ENCODE measurements around the gene ADD2. TPM values are rescaled to one million over a fixed set of nuclear protein-coding genes. Genes with fewer than 3 reads are reported as not detected.

The ADD2 gene
- total RNA-seq, 4 donors from 2014 or later: 0.40 to 1.9 (median 1.1) TPM

DNA sequence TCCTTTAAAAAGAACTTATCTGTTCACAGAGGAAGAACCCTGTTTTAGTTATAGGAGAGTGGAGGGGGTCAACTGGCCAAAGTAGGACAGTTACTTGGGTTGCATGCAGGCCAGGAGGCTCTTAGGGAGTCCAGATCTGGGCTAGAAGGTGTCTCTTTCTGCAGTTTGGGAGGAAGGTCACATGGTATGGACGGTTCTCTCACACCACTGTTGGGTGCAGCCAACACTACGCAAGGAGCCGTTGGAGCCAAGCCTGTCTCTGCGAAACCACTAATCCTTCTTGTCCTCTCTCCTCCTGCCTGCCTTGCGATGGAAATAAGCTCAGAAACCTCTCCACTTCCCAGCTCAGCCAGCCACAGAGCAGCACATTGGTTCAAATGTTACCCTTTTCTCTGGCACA, 108.4 kb downstream of the ADD2 start:
- Histone ChIP-seq H3K36me3 (no peaks in the 10 kb centered on the region), H3K4me3 (no peak overlapping the region), H3K27ac (no peak overlapping the region), H3K9me3 (no peaks in the 10 kb centered on the region), H3K4me1 (no peaks in the 10 kb centered on the region), H3K27me3 (peaks cover 21% of the 10 kb centered on the region)
- in situ Hi-C loops (cut with MboI; ENCODE audit: low pct_ligation_motif_present in 1 of 4, low pct_unique_long_range_greater_than_20kb in 1 of 4, low sequenced_read_pairs in 3 of 4) (no loop called here), intact Hi-C loops (cut with DNase I; ENCODE audit: low total_unique reads) (no loop called here)
- 91% methylated on average over 5 of the region's 5 CpGs; no CpG with 5 or more reads in 1 of the 2 donors for WGBS, 2 donors (ENCODE audit: low coverage in 1 of 2)
- DNase-seq: no peak
- TF ChIP-seq POLR2A (IDR thresholded peaks at IDR 0.05): no peak
- TF ChIP-seq, protein P1, sequence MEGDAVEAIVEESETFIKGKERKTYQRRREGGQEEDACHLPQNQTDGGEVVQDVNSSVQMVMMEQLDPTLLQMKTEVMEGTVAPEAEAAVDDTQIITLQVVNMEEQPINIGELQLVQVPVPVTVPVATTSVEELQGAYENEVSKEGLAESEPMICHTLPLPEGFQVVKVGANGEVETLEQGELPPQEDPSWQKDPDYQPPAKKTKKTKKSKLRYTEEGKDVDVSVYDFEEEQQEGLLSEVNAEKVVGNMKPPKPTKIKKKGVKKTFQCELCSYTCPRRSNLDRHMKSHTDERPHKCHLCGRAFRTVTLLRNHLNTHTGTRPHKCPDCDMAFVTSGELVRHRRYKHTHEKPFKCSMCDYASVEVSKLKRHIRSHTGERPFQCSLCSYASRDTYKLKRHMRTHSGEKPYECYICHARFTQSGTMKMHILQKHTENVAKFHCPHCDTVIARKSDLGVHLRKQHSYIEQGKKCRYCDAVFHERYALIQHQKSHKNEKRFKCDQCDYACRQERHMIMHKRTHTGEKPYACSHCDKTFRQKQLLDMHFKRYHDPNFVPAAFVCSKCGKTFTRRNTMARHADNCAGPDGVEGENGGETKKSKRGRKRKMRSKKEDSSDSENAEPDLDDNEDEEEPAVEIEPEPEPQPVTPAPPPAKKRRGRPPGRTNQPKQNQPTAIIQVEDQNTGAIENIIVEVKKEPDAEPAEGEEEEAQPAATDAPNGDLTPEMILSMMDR (IDR thresholded peaks at IDR 0.05): no peak

- 47 to 52% methylated on average over 2 of the region's 2 CpGs for WGBS, 2 donors (ENCODE audit: low coverage in 1 of 2)
- TF ChIP-seq EP300 (IDR thresholded peaks at IDR 0.05; ENCODE audit: low read depth): no peak
- no peak for TF ChIP-seq POLR2AphosphoS5 (IDR thresholded peaks at IDR 0.05)
- TF ChIP-seq POLR2A (IDR thresholded peaks at IDR 0.05): no peak
- TF ChIP-seq, protein P1 (IDR thresholded peaks at IDR 0.05): no peak
- no peak for DNase-seq
- H3K36me3 ChIP-seq: no peaks in the 10 kb centered on the region
- intact Hi-C loops (cut with DNase I; ENCODE audit: low total_unique reads): no loop called here
- H3K27ac ChIP-seq: no peak overlapping the region
- in situ Hi-C loops (cut with MboI; ENCODE audit: low pct_ligation_motif_present in 1 of 4, low pct_unique_long_range_greater_than_20kb in 1 of 4, low sequenced_read_pairs in 3 of 4): no loop called here
- no peaks in the 10 kb centered on the region for H3K4me1 ChIP-seq
- no peak overlapping the region for H3K4me3 ChIP-seq
- peaks cover 32% of the 10 kb centered on the region for H3K27me3 ChIP-seq
- H3K9me3 ChIP-seq: no peaks in the 10 kb centered on the region
Observed at GRCh38 chr2:70658476-70658875, 109.5 kb downstream of the ADD2 start.

DNA sequence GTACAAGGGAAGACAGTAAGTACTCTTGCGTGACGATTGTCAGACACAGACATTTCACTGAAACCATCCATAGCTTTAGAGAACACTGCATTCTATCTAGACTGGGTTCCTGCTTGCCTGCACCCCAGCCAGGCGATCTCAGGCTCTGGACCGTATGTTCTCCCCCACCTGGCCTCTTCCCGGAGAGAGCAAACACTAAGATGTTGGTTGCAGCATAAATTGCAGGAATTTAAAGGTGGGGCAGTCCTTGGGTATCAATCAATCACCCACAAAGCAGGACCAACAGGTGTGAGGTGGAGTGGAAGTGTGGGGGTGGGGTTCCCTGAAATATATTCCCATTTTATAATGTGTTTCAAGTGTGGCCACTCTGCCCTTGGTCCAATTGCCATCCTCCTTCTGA, 110.8 kb downstream of the ADD2 start:
- no peaks in the 10 kb centered on the region for H3K9me3 ChIP-seq
- TF ChIP-seq EP300 (IDR thresholded peaks at IDR 0.05; ENCODE audit: low read depth): no peak
- in situ Hi-C loops (cut with MboI; ENCODE audit: low pct_ligation_motif_present in 1 of 4, low pct_unique_long_range_greater_than_20kb in 1 of 4, low sequenced_read_pairs in 3 of 4): no loop called here

GRCh38 chr2:70656421-70657010, 111.5 kb downstream of the ADD2 start:
- Histone ChIP-seq H3K9me3 (no peaks in the 10 kb centered on the region), H3K27me3 (peaks cover 41% of the 10 kb centered on the region), H3K4me1 (no peaks in the 10 kb centered on the region), H3K4me3 (no peak overlapping the region), H3K27ac (no peak overlapping the region), H3K36me3 (no peaks in the 10 kb centered on the region)
- WGBS, 2 donors (ENCODE audit: low coverage in 1 of 2): 77 to 81% methylated on average over 9 to 11 of the region's 11 CpGs
- no peak for DNase-seq
- in situ Hi-C loops (cut with MboI; ENCODE audit: low pct_ligation_motif_present in 1 of 4, low pct_unique_long_range_greater_than_20kb in 1 of 4, low sequenced_read_pairs in 3 of 4) (no loop called here), intact Hi-C loops (cut with DNase I; ENCODE audit: low total_unique reads) (no loop called here)
- TF ChIP-seq, protein P1 (IDR thresholded peaks at IDR 0.05): no peak
- TF ChIP-seq EP300 (IDR thresholded peaks at IDR 0.05; ENCODE audit: low read depth): no peak
- TF ChIP-seq POLR2AphosphoS5 (IDR thresholded peaks at IDR 0.05): no peak
- no peak for TF ChIP-seq POLR2A (IDR thresholded peaks at IDR 0.05)

More for the DNA sequence above, 110.8 kb downstream of the ADD2 start:
- Histone ChIP-seq H3K4me1 (no peaks in the 10 kb centered on the region), H3K27me3 (peaks cover 37% of the 10 kb centered on the region), H3K27ac (no peak overlapping the region), H3K4me3 (no peak overlapping the region), H3K36me3 (no peaks in the 10 kb centered on the region)
- 40% methylated on average over 5 of the region's 5 CpGs; no CpG with 5 or more reads in 1 of the 2 donors for WGBS, 2 donors (ENCODE audit: low coverage in 1 of 2)
- intact Hi-C loops (cut with DNase I; ENCODE audit: low total_unique reads): no loop called here
- no peak for DNase-seq

GRCh38 chr2:70655786-70656185, 112.2 kb downstream of the ADD2 start:
- H3K27me3 ChIP-seq: peaks cover 48% of the 10 kb centered on the region
- H3K27ac ChIP-seq: no peak overlapping the region
- intact Hi-C loops (cut with DNase I; ENCODE audit: low total_unique reads) (no loop called here), in situ Hi-C loops (cut with MboI; ENCODE audit: low pct_ligation_motif_present in 1 of 4, low pct_unique_long_range_greater_than_20kb in 1 of 4, low sequenced_read_pairs in 3 of 4) (no loop called here)
- no peak overlapping the region for H3K4me3 ChIP-seq
- 67% methylated on average over 4 of the region's 4 CpGs; no CpG with 5 or more reads in 1 of the 2 donors for WGBS, 2 donors (ENCODE audit: low coverage in 1 of 2)
- H3K9me3 ChIP-seq: no peaks in the 10 kb centered on the region
- H3K4me1 ChIP-seq: no peaks in the 10 kb centered on the region
- no peaks in the 10 kb centered on the region for H3K36me3 ChIP-seq
- no peak for DNase-seq
- TF ChIP-seq POLR2A (IDR thresholded peaks at IDR 0.05): no peak
- no peak for TF ChIP-seq EP300 (IDR thresholded peaks at IDR 0.05; ENCODE audit: low read depth)
- TF ChIP-seq POLR2AphosphoS5 (IDR thresholded peaks at IDR 0.05): no peak
- TF ChIP-seq, protein P1 (IDR thresholded peaks at IDR 0.05): no peak

Data from transverse colon (tissue), 4 donors.